ENCODE measurements around the gene FBLN2.

The FBLN2 gene

DNA sequence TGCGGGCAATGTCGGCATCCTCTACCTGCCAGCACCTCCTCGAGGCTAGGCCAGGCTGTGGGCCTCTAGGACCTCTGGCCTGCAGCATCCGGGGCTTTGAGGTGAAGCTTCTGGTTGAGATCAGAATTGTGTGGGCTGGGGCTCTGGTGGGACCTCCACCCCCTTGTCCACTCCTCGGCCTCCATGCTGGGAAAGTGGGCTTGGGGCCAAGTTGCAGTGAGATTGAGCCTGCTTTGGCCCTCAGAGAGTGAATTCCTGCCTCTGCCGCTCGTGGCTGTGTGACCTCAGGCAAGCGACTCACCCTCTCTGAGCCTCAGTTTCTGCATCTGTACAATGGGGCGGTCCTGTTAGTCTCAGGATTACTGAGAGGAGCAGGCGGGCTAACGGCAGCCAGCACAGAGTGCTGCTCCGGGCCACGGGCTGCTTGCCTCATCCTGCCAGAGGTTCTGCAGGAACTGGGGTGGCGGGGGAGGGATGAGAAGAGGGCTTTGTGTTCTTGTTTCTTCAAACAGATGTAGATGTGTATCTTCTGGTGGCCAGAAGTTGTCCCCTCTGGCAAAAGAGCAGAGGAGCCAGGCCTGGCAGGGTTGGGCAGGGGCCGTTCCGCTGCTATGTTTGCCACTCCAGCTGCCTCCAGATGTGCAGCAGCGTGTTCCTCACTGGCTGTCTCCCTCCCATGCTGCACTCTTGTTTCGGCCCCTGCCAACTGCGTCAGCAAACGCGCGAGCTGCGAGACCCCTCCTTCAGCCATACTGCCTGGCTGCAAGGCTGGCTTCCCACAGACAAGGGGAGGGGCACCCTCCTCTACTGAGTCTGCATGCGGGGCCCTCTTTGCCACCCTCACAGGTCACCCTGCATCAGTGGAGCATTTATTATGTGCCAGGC is 33.7 kb downstream of the FBLN2 start:
- DNase-seq (ENCODE audit: low spot score) = no peak

DNA sequence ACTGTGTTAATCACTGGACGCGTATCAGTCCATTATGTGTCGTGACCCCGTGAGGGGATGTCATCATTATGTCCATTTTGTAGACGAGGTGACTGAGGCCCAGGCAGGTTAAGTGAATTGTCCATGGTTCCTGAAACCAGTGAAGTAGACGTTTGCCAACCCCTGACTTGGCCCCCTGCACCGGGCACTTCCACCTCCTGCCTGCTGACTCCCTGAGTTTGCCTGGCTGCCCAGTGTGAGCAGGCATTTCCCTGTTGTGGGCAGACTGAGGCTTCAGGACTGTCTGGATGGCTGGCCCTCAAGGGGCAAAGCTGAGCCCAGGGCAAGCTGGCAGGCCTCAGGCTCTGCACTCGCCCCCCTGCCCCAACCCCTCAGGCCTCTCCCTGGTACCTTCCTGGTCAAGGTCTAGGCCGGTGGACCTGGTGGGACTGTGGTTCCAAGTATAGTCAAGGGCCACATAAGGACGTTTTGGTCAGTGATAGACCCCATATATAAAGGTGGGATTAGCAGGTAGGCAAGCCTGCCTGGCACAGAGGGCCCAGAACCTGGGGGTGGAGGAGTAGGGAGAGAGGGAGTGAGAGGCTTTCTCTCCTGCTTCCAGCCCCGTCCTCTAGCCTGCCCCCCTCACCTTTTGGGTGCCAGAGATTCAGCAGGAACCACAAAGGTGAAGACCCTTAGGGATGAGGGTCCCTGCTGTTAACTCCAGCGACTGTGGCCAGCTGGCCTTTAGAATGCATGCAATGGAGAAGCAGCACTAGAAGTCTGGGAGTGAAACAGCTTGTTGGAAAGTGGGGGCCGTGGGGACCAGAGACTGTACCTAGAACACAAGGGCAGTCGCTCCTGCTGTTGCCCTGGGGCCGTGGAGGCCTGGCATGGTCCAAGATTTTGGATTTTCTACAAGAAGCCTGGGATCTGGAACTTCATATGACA is 34.6 kb downstream of the FBLN2 start:
- no peak for DNase-seq (ENCODE audit: low spot score)

DNA sequence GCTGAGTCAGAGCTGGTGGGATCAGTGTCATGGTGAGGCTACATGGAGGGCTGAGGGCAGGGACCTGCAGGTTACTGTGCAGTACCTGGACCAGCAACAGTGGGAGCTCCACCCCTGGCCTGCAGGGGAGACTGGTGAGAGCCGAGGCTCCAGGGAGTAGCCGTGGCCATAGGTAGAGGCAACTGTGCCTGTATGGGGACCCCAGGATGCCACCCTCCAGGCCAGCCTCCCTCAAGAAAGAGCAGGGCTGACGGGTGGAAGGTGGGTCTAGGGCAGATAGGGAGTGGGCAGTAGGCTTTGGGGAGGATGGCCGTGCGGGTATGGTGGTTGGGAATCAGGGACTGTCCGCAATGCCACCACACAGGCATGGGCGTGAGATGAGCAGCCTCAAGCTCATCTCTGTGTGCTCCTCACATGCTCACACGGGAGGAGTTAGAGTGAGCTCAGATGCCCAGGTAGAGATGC is 35.5 kb downstream of the FBLN2 start:
- no peak for DNase-seq (ENCODE audit: low spot score)

DNA sequence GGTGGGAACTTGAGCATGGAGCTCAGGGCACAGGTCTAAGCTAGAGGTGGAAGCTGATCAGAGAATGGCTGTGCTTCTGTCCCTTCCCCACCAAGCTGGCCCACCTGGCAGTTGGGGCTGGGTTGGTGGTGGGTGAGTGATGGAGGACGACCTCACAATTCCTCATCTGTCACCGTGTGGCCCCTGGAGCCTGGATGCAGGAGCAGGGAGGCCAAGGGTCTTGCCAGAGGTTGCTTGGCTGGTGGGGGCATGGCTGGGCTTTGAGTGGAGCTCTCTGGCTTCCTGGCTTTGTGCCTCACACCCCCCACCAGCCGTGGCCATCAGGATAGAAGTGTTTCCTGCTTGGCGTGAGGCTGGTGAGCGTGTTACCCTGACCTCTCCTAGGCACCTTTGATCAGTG is 36.0 kb downstream of the FBLN2 start:
- DNase-seq (ENCODE audit: low spot score) = no peak

DNA sequence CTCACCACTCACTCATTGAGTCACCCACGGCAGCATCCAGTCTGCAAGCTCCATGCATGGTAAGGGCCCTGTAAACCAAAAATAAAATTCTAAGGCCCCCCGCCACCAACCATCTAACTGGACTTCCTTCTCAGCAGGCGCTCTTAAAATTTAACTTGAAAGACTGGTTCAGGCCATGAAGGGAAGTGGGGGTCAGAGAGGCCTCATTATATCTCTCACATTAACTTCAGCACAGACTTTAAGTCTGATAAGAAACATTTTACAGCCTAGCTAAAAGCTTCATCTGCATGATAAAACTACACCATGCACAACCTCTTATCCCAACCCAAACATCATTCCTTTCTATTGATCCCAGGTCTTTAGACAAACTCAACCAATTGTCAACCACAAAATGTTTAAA is 38.5 kb downstream of the FBLN2 start:
- DNase-seq (ENCODE audit: low spot score) = no peak

DNA sequence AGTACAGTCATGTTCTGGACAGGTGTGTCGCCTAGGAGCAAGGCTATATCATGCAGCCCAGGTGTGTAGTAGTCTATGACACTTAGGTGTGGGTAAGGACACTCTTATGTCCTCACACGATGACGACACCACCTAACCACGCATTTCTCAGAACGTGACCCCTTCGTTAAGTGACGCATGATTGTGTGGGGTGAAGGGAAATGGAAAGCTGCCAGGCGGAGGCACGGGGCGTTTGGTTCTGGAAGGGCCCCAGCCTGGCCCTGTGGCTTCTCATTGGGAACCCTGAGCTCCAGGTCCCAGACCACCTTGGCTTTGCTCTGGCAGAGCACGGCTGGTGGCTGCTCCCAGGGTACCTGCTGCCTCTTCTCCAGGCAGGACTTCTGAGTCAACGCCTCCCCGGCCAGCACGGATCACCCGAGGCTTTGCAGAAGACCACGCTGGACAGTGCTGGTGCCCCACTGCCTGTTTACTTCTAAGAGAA is 39.3 kb downstream of the FBLN2 start:
- no peak for DNase-seq (ENCODE audit: low spot score)

DNA sequence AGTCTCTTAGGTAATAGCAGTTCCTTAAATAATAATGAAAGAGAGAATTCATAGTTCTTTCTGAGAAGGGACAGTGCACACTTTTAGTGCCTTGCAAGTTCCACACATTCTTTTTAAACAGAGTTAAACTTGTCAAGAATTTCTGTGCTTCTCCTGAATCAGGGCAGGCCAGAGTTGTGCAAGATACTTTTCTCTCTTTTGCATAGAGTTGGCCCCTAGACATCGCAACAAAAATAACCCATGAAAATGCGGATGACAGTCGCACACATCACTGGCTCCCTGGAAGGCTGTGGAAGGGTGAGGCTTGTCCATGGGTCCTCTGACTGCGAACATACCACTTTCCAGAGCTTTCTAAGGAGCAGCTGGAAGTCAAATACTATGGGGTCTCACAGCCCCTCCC is 40.1 kb downstream of the FBLN2 start:
- no peak for DNase-seq (ENCODE audit: low spot score)

DNA sequence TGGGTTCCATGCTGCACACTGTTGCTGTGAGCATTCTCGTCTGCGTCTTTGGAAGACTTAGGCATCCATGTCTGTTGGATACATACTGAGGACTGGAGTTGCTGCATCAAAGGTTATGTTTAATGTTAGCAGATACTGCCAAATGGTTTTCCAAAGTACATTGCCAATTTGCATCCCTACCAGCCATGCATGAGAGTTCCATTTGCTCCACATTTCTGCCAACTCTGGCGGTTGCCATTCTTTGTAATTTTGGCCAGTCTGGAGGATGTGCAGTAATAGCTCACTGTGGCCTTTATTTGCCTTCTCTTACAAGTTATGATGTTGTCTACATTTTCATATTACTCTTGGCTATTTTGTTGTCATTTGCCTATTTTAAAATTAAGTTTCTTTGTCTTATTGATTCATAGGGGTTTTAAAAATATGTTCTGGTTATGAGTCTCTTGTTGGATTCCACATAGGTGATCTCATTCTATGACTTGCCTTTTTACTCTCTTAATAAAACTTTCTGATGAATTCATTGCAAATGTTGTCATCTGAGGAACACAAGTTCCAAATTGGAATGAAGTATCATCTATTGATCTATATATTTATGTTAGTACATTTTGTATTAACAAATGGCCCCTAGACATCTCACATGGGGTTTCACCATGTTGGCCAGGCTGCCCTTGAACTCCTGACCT is 42.1 kb downstream of the FBLN2 start:
- DNase-seq (ENCODE audit: low spot score) = no peak

DNA sequence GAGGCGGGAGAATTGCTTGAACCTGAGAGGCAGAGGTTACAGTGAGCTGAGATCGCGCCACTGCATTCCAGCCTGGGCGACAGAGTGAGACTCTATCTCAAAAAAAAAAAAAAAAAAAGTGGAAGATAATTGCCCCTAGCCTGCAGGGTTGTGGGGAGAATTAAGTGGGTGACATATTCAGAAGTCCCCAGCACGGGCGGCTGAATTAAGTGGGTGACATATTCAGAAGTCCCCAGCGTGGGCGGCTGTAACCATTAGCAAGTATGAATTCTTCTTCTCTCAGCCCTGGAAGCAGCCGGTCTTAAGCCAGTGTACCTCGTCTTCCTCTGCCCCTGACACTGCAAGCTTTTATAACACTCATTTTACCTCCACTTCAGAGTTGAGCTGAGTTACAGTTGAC is 44.7 kb downstream of the FBLN2 start:
- DNase-seq (ENCODE audit: low spot score) = no peak

DNA sequence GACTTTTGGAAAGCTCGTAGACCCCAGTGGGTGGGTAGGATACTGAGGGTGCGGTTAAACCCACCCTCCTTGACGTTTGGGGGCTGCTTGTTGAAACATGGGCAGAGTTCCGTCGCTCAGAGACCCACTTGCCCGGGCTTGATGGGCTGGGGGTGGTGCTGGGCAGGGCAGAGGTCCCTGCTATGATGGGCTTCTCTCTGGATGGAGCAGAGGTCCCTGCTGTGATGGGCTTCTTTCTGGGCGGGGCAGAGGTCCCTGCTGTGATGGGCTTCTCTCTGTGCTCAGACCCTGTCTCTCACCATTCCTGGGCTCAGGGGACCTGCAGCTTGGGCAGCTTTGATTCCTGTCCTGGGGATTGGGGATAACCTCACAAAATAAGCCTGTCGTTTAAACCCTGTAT is 45.2 kb downstream of the FBLN2 start:
- DNase-seq (ENCODE audit: low spot score) = no peak

DNA sequence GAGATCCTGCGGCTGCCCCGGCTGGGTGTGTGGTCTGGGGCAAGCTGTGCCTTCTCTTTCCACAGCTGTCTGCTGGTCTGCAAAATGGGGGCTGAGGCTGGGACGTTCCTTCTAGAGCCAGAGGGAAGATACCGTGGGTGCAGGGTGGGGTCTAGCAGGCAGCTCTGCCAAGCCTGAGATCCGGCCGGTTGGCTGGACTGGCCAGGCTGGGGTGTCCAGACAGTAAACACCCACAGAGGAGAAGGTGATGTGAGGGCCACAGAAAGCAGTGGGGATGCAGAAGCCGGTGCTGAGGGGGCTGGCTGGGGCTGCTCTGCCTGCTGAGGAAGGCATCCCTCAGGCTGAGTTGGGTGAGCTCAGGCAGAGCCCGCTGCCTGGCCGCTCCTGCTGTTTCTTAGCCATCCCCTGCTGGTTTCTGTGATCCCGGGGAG is 46.1 kb downstream of the FBLN2 start:
- no peak for DNase-seq (ENCODE audit: low spot score)

DNA sequence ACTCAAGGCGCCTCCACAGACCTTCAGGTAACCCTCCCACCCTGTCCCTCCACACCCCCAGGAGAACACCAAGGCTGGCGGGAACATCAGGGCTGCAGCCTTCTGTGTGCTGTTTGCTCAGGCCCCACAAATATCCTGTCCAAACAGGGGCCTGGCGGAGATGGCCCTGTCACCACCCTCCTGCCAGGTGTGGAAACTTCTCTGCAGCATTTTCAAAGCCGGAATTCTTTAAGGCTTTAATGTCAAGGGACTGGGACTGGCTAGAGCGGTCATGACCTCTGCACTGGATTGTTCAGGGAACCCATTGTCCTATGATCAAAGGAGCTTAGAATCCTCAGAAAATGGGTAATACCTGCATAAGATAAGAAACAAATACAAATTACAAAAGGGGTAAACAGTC is 46.6 kb downstream of the FBLN2 start:
- no peak for DNase-seq (ENCODE audit: low spot score)

DNA sequence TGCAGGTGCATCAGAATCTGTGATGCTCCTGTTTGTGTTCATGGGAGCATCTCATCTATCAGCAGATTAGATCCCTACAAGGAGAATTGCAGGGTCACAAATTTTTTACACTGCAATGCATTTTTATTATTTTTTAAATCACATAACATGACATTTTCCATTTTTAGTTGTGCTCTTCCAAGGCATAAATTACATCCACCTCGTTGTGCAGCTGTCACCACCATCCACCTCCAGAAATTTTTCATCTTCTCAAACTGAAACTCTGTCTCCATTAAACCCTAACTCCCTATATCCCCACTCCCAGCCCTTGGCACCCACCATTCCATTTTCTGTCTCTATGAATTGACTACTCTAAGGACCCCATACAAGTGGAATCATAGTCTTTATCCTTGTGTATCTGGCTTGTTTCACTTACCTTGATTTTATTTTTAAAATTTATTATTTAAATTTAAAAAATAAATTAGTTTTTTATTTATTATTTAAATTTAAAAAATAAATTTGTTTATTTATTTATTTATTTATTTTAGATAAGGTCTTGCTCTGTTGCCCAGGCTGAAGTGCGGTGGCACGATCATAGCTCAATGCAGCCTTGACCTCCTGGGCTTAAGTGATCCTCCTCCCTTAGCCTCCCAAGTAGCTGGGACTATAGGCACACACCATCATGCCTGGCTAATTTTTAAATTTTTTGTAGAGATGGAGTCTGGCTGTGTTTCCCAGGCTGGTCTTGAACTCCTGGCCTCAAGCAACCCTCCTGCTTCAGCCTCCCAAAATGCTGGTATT is 47.7 kb downstream of the FBLN2 start:
- DNase-seq (ENCODE audit: low spot score) = no peak

DNA sequence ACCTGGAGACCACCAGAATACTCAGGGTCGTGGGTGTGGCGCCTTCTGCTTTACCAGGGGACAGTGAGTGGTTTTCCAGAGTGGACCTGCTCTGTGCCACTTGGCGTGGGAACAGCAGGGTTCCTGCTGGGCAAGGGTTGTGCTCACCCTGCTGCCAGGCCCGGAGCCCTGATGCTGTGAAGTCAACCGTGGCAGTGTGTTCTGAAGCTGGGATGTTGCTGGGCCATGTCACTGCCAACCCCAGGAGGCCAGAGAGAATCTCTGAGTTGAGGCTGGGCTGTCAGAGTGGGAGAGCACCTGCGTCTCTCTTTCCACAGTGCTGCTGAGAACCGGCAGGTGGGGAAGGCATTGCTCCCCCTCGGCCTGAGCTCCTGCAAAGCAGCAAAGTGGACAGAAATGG is 48.7 kb downstream of the FBLN2 start:
- DNase-seq (ENCODE audit: low spot score) = no peak

DNA sequence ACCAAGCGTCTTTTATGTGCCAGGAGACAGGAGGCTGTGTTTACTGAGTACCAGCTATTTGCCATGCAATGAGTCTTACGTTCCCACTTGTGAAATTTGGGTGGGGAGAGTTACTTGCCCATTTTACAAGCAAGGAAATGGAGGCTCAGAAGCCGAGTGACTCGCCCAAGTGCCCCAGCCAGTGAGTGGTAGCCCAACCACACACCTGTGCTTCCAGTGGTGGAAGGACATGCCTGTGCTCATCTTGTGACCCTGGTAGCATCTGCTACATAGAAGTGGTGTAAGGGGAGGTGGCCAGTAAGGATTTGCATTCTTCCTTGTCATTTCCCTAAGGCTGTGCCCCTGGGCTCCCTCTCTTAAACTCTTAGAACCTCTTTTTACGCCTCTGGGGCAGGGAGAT is 49.3 kb downstream of the FBLN2 start:
- no peak for DNase-seq (ENCODE audit: low spot score)

DNA sequence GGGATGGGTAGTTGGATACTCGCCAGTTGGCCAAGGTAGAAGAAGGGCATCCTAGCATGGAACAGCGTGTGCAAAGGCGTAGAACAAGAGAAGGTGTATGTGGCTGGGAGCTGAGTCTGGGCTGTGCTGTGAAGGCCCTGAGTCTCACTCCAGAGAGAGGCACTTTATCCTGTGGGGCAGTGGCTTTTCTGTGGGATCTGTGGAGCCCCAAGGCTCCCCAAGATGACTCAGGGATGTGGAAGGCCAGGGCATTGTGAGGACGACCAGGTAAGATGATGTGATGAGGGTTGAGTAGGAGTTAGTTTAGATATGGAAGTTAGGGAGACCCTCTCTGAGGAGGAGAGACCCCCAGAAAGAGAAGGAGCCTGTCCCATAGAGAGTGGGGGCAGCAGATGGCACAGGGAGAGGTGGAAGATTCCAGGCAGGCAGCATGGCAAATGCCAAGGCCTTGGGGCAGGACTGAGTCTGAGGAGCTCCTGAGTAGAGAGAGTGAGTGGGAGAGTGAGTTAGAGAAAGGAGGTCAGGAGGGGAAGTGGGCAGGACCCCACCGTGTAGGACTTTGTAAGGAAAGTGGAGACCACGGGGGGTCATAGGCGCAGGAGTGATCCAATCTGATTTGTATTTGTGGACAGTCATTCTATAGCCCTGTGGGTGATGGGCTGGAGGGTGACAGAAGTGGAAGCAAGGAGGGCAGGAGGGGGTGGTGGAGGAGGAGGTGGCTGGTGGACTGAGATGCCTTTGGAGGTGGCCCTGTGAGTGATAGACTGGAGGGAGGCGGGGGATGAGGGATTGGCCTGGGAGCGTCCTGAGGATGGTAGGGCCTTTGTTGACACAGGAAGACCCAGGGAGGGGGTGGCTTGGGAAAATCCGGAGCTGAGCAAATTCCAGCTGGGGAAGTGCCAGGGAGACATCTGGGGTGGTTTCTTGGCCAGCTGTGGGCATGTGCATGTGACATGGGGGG is 50.3 kb downstream of the FBLN2 start:
- peak; percentile 36 for DNase-seq (ENCODE audit: low spot score)

DNA sequence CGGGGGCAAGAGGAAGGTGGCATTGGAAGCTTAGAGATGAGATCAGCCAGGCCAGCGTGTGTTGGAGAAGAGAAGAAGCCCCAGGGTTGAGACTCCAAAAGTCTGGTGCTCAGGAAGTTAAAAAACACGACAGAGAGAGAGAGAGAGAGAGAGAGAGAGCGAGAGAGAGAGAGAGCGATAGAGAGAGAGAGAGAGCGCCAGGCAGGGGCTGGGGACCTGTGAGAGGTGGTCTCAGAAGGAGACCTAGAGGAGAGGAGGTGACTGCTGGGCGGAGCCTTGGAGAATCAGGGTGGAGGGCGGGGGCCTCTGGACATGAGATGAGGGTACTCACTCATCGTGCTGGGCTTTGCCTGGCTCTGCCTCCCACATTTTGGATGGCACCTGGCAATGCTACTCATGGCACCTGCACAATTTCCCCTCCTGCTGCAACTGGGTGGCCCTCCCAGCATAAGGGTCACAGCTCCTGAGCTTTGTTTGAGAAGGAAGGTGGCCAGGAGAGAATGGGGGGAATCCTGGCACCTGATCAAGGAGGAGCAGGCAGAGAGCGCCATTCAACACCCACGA is 51.0 kb downstream of the FBLN2 start:
- no peak for DNase-seq (ENCODE audit: low spot score)

DNA sequence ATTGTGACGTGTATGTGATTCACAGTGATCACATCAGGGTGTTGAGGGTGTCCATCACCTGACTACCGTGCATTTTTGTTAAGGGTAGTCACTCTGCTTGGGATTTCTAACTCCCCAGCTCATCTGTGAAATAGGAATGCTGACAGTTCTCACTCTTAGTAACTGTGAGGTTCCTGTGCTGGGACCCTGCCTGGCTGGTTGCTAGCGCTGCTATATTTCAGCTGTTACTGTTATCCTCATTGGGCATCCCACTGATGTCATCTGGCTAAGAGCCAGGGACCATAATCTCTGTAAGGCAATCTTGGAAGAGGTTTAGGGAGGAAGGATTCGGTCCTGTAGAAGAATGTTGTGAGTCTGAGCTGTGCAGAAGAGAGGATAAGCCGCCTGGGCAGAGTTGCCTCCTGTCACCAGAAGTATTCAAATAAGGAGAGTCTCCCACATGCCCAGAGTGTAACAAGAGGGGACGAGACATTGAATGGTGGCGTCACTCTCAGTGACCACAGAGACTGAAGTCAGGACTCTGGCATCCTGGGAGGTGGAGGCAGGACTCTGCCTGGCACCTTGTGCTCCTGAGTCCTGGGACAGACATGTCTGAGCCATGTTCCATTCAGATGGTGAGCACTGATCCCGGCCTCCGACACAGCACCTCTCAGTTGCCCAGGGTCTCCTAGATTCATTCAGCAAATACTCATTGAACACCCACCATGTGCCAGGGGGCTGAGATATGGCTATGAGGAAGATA is 52.2 kb downstream of the FBLN2 start:
- DNase-seq (ENCODE audit: low spot score) = peak; percentile 49

DNA sequence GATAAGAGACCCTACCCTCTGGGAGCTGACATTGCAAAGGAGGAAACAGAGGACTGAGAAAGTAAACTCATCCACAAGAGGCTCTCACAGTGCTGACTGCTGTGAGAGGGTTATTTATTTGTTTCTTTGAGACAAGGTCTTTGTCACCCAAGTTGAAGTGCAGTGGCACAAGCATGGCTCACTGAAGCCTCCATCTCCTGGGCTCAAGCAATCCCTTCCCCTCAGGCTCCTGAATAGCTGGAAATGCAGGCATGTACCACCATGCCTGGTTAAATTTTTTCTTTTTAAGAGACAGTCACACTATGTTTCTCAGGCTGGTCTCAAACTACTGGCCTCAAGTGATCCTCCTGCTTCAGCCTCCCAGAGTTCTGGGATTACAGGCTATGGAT is 52.8 kb downstream of the FBLN2 start:
- no peak for DNase-seq (ENCODE audit: low spot score)

Data from AG08396 (cell line).